Activated CD8-positive, alpha-beta T cell treated with anti-CD3 and anti-CD28 coated beads, Interleukin-2, amount 10 ng/mL, durations not matched to agents 7 days and 5 days (primary cell): ENCODE data around the gene ENDOU. TPM values are rescaled to one million over a fixed set of nuclear protein-coding genes. Genes with fewer than 3 reads are reported as not detected.

Source experiments
- ATAC-seq: fragments of 150-1000 bp; cut with Tn5 transposase; one replicate; pipeline ENCODE4 v1.10.0; 2021; ENCODE audit warnings: moderate library complexity
- CTCF ChIA-PET: fragments of 350-600 bp; sonication (Branson Sonifier 250); formaldehyde crosslinking; loops from one replicate; lab custom pipeline; 2021; ENCODE audit warnings: antibody characterized with exemption; lab: Charles Lee
- POLR2A ChIA-PET: fragments of 350-600 bp; sonication (Branson Sonifier 250); formaldehyde crosslinking; loops from one replicate; lab custom pipeline; 2021; ENCODE audit warnings: antibody characterized with exemption; lab: Charles Lee
- DNase-seq: peaks from one replicate; pipeline ENCODE4 v3.0.0-alpha.2; 2020
- H3K27ac Mint-ChIP-seq: one replicate; pipeline ENCODE4 v1.8.0; 2021; ENCODE audit warnings: mild to moderate bottlenecking, mixed read lengths
- H3K27me3 Mint-ChIP-seq: one replicate; pipeline ENCODE4 v1.8.0; 2021; ENCODE audit warnings: low read depth, mixed read lengths
- H3K36me3 Mint-ChIP-seq: one replicate; pipeline ENCODE4 v1.8.0; 2021; ENCODE audit warnings: low read depth, mixed read lengths
- H3K4me1 Mint-ChIP-seq: one replicate; pipeline ENCODE4 v1.8.0; 2021; ENCODE audit warnings: low read depth, mixed read lengths
- H3K4me3 Mint-ChIP-seq: one replicate; pipeline ENCODE4 v1.8.0; 2021; ENCODE audit warnings: mild to moderate bottlenecking, mixed read lengths
- H3K9me3 Mint-ChIP-seq: one replicate; pipeline ENCODE4 v1.8.0; 2022; ENCODE audit warnings: mixed read lengths; ENCODE audit not compliant: insufficient read depth
- total RNA-seq, 2 experiments: library from RNA; stranded (reverse); gene quantifications; one replicate each; pipeline ENCODE4 v1.2.3, GENCODE V29; 2021

The ENDOU gene, protein sequence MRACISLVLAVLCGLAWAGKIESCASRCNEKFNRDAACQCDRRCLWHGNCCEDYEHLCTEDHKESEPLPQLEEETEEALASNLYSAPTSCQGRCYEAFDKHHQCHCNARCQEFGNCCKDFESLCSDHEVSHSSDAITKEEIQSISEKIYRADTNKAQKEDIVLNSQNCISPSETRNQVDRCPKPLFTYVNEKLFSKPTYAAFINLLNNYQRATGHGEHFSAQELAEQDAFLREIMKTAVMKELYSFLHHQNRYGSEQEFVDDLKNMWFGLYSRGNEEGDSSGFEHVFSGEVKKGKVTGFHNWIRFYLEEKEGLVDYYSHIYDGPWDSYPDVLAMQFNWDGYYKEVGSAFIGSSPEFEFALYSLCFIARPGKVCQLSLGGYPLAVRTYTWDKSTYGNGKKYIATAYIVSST
- total RNA-seq: not detected

- H3K27me3 Mint-ChIP-seq: no peaks in the 10 kb centered on the region
- H3K27ac Mint-ChIP-seq: no peak within 1 kb of the TSS
- H3K9me3 Mint-ChIP-seq: no peaks in the 10 kb centered on the region
- ATAC-seq: no peak
- no peak for DNase-seq
- H3K4me1 Mint-ChIP-seq: peaks cover 44% of the 10 kb centered on the region
- POLR2A ChIA-PET: interaction anchor here (1.2 kb wide), 1 partner anchor 107 kb away, joined by 4 read pairs; no protein-coding TSS in a partner anchor
- no peak within 1 kb of the TSS for H3K4me3 Mint-ChIP-seq
- CTCF ChIA-PET: interaction anchor here (0.6 to 7.2 kb wide), 8 partner anchors 10 to 113 kb away, joined by 3 to 102 read pairs (median 4); partner anchors contain the start of gene RAPGEF3
- H3K36me3 Mint-ChIP-seq: peaks cover 13% of the 10 kb centered on the region
Measured at GRCh38 chr12:47725091-47725772, at the start of gene ENDOU. ENDOU (minus strand) TSS chr12:47725490; CDS start chr12:47725413, 77 bp downstream.

DNA sequence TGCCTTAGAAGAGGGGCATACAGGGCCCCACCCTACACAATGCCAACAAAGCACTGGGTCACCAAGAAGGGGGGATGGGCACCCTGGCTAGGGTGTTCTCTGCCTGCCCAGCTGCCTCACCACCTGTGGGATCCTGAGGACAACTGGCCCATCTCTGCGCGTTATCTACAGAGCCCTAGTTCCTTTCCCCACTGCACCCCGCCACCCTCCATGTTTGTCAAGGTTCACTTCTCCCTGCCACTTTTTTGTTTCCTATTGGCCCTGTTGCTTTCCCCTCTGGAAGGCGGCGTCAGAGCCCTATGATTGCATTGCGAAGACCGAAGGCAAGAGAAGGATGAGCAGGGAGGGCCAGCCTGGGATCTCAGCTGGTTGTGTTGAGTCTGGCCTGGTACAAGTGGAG lies 49.4 kb upstream of the ENDOU start:
- POLR2A ChIA-PET: no interaction called here
- peaks cover 3% of the 10 kb centered on the region for H3K36me3 Mint-ChIP-seq

GRCh38 chr12:47773858-47774580 lies 48.7 kb upstream of the ENDOU start:
- Mint-ChIP-seq H3K9me3 (no peaks in the 10 kb centered on the region), H3K4me3 (peak overlapping the region; percentile 87), H3K27me3 (peaks cover 7% of the 10 kb centered on the region), H3K27ac (peak overlapping the region; percentile 66), H3K4me1 (peaks cover 44% of the 10 kb centered on the region), H3K36me3 (no peaks in the 10 kb centered on the region)
- ChIA-PET CTCF (interaction anchor here (1.1 to 18.4 kb wide), 8 partner anchors 6 to 131 kb away, joined by 3 to 646 read pairs (median 122); partner anchors contain the start of genes RAPGEF3 and VDR), POLR2A (interaction anchor here (1.2 kb wide), 1 partner anchor 62 kb away, joined by 3 read pairs; no protein-coding TSS in a partner anchor)
- no peak for ATAC-seq
- DNase-seq: no peak

More for the DNA sequence above, 49.4 kb upstream of the ENDOU start:
- H3K4me1 Mint-ChIP-seq: peaks cover 50% of the 10 kb centered on the region
- H3K9me3 Mint-ChIP-seq: no peaks in the 10 kb centered on the region
- DNase-seq (no peak), ATAC-seq (no peak)
- CTCF ChIA-PET: interaction anchor here (8.3 to 18.4 kb wide), 5 partner anchors 7 to 60 kb away, joined by 94 to 646 read pairs (median 144); partner anchors contain the start of gene RAPGEF3
- no peak overlapping the region for H3K27ac Mint-ChIP-seq
- H3K4me3 Mint-ChIP-seq: peak overlapping the region; percentile 87
- peaks cover 7% of the 10 kb centered on the region for H3K27me3 Mint-ChIP-seq

- CTCF ChIA-PET: interaction anchor here (0.8 to 18.4 kb wide), 11 partner anchors 10 to 132 kb away, joined by 3 to 646 read pairs (median 5); partner anchors contain the start of genes RAPGEF3 and VDR
- DNase-seq: peak; percentile 73
- no peaks in the 10 kb centered on the region for H3K36me3 Mint-ChIP-seq
- no peaks in the 10 kb centered on the region for H3K9me3 Mint-ChIP-seq
- POLR2A ChIA-PET: interaction anchor here (1.2 to 1.4 kb wide), 2 partner anchors 40 to 63 kb away, joined by 3 to 6 read pairs; no protein-coding TSS in a partner anchor
- peak; percentile 88 for ATAC-seq
- peak within 1 kb of the TSS; percentile 66 for H3K27ac Mint-ChIP-seq
- peaks cover 40% of the 10 kb centered on the region for H3K4me1 Mint-ChIP-seq
- H3K4me3 Mint-ChIP-seq: peak within 1 kb of the TSS; percentile 87
- H3K27me3 Mint-ChIP-seq: peaks cover 7% of the 10 kb centered on the region
Measured at GRCh38 chr12:47773062-47773857, 48.0 kb upstream of the ENDOU start, which contains the start of gene SLC48A1. SLC48A1 (plus strand) TSS chr12:47773238; CDS start chr12:47773305, 67 bp downstream.

DNA sequence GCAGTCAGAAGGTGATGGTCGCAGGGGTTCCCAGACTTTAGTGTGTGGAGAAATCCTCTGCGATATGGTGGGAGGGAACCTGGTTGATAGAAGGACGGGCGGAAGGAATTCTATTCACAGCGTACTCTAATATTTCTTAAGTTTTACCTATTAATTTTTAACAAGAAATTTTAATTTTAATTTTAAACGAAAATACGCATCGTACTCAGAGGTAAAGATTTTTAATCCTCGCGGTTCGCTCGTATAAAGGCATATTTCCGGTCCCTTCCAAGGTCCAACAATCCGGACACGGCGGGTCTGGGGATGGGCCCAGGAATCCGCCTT lies 47.4 kb upstream of the ENDOU start:
- Mint-ChIP-seq H3K27me3 (peaks cover 7% of the 10 kb centered on the region), H3K4me1 (peaks cover 37% of the 10 kb centered on the region), H3K4me3 (peak overlapping the region; percentile 73), H3K36me3 (no peaks in the 10 kb centered on the region), H3K27ac (peak overlapping the region; percentile 16), H3K9me3 (no peaks in the 10 kb centered on the region)
- POLR2A ChIA-PET: interaction anchor here (1.4 kb wide), 1 partner anchor 41 kb away, joined by 6 read pairs; no protein-coding TSS in a partner anchor
- ATAC-seq (no peak), DNase-seq (no peak)
- CTCF ChIA-PET: interaction anchor here (0.6 to 18.4 kb wide), 12 partner anchors 10 to 1012 kb away, joined by 3 to 646 read pairs (median 4); partner anchors contain the start of genes RAPGEF3 and VDR

GRCh38 chr12:47772094-47772660 lies 46.9 kb upstream of the ENDOU start:
- POLR2A ChIA-PET: interaction anchor here (1.4 kb wide), 1 partner anchor 41 kb away, joined by 6 read pairs; no protein-coding TSS in a partner anchor
- CTCF ChIA-PET: interaction anchor here (0.6 to 18.4 kb wide), 9 partner anchors 9 to 1013 kb away, joined by 3 to 646 read pairs (median 6); partner anchors contain the start of gene RAPGEF3
- Mint-ChIP-seq H3K27me3 (peaks cover 7% of the 10 kb centered on the region), H3K4me3 (peak overlapping the region; percentile 73), H3K27ac (peak overlapping the region; percentile 16), H3K9me3 (no peaks in the 10 kb centered on the region), H3K4me1 (peaks cover 38% of the 10 kb centered on the region), H3K36me3 (no peaks in the 10 kb centered on the region)
- DNase-seq (no peak), ATAC-seq (no peak)

DNA sequence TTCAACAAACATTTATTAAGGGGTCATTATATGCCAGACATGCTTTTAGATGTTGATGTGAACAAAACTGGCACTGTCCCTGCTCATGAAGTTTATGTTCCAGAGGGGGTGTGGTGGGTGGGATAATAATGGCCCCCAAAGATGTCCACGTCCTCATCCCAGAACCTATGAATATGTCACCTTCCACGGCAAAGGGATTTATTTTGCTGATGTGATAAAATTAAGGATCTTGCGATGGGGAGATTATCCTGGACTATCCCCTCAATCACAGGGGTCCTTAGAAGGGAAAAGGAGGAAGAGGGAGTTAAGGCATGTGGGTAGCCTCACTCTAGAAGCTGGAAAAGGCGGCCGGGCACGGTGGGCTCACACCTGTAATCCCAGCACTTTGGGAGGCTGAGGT lies 46.0 kb upstream of the ENDOU start:
- H3K4me1 Mint-ChIP-seq: peaks cover 41% of the 10 kb centered on the region
- H3K27ac Mint-ChIP-seq: no peak overlapping the region
- ATAC-seq: no peak
- ChIA-PET POLR2A (interaction anchor here (1.1 kb wide), 1 partner anchor 39 kb away, joined by 3 read pairs; no protein-coding TSS in a partner anchor), CTCF (interaction anchor here (6.4 to 18.4 kb wide), 6 partner anchors 7 to 65 kb away, joined by 94 to 646 read pairs (median 152); partner anchors contain the start of gene RAPGEF3)
- H3K36me3 Mint-ChIP-seq: no peaks in the 10 kb centered on the region
- H3K4me3 Mint-ChIP-seq: no peak overlapping the region
- no peak for DNase-seq
- H3K27me3 Mint-ChIP-seq: peaks cover 7% of the 10 kb centered on the region
- no peaks in the 10 kb centered on the region for H3K9me3 Mint-ChIP-seq

DNA sequence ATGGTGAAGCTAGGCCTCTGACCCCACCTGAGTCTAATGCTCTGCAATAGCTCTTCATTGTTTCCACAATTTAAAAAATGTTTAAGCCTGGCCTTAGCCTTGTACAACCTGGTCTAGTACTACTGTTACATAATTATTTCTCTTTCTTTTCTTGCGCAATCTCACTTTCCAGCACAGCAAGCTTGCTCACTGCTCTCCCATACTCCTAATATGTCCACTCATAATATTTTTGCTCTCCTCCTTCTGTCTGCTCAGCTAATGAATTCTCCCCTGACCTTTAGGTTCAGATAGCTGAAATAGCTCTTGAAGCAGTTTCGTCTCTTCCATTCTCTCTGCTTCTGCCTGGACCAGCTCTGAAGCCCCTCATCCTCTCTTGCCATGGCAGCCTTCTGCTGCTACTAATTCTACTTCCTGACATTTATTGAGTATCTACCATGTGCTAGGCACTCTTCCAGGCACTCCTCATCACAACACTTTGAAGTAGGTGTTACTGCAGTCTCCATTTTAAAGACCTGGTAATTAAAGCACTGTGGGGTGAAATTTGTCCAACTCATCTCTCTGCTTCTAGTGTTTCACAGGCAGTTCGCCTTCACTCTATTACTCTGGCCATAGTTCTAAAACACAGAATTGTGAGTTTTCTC lies 44.9 kb upstream of the ENDOU start:
- Mint-ChIP-seq H3K27me3 (peaks cover 7% of the 10 kb centered on the region), H3K9me3 (no peaks in the 10 kb centered on the region), H3K27ac (no peak overlapping the region), H3K4me1 (peaks cover 41% of the 10 kb centered on the region), H3K36me3 (no peaks in the 10 kb centered on the region), H3K4me3 (no peak overlapping the region)
- DNase-seq (no peak), ATAC-seq (no peak)
- ChIA-PET CTCF (interaction anchor here (1.1 to 18.4 kb wide), 7 partner anchors 8 to 66 kb away, joined by 3 to 646 read pairs (median 147); partner anchors contain the start of gene RAPGEF3), POLR2A (interaction anchor here (0.5 to 1.1 kb wide), 3 partner anchors 41 to 143 kb away, joined by 3 read pairs; no protein-coding TSS in a partner anchor)

DNA sequence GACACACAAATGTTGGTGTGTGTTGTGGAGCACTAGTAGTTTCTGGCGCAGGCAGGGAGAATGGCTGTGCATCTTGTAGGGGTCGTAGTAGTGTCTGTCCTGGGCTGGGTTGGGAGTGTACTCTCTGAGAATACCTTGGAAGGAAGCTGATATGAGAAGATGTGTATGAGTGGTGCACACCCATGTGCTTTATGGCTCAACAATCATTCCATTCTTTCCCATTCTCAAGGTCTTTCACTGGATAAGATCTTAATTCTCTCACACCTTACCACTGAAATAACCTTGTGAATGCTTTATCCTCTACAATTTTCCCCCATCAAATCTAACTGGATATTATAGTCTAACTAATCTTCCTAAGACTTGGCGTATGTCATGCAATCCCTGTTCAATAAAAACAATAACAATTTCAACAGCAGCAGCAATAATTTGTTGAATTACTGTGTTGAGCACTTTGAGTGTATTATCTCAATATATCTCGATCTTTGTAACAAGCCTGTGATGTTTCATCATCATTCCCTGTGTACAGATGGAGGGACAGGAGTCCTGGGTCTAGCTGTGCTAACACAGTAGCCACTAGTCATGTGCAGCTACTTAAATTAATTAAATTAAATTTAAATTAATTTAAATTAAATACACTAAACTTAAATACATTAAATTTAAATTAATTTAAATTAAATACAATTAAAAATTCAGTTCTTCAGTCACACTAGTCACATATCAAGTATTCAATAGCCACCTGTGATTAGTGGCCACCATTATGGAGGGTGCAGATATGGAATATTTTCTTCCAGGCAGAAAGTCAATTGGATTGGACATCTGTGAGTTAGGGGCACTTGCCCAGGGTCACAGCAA lies 44.2 kb upstream of the ENDOU start:
- H3K4me1 Mint-ChIP-seq: peaks cover 37% of the 10 kb centered on the region
- ChIA-PET CTCF (interaction anchor here (1.1 to 18.4 kb wide), 9 partner anchors 8 to 194 kb away, joined by 3 to 646 read pairs (median 101); partner anchors contain the start of genes RAPGEF3 and TMEM106C), POLR2A (interaction anchor here (0.8 kb wide), 1 partner anchor 63 kb away, joined by 3 read pairs; no protein-coding TSS in a partner anchor)
- no peak overlapping the region for H3K4me3 Mint-ChIP-seq
- DNase-seq: no peak
- H3K27me3 Mint-ChIP-seq: peaks cover 7% of the 10 kb centered on the region
- no peak for ATAC-seq
- no peaks in the 10 kb centered on the region for H3K9me3 Mint-ChIP-seq
- H3K36me3 Mint-ChIP-seq: no peaks in the 10 kb centered on the region
- no peak overlapping the region for H3K27ac Mint-ChIP-seq
